GM18907 (cell line): ENCODE data around the gene THADA.

Experiments used
- ATAC-seq: cut with Tn5 transposase; IDR thresholded peaks from one replicate; pipeline ENCODE4 v1.9.1; 2021; ENCODE audit warnings: mild to moderate bottlenecking, moderate library complexity; ENCODE audit not compliant: unreplicated experiment

The THADA gene

GRCh38 chr2:43329637-43330036 lies 266.2 kb downstream of the THADA start:
- ATAC-seq = no peak

- ATAC-seq = no peak
Measured at GRCh38 chr2:43328832-43329231, 267.0 kb downstream of the THADA start.

- no peak for ATAC-seq
Measured at GRCh38 chr2:43328133-43328532, 267.7 kb downstream of the THADA start.

- no peak for ATAC-seq
Measured at GRCh38 chr2:43327119-43327518, 268.7 kb downstream of the THADA start.

- ATAC-seq = no peak
Measured at GRCh38 chr2:43326101-43326825, 269.6 kb downstream of the THADA start.

- no peak for ATAC-seq
Measured at GRCh38 chr2:43325107-43325811, 270.6 kb downstream of the THADA start.

- no peak for ATAC-seq
Measured at GRCh38 chr2:43324259-43325106, 271.4 kb downstream of the THADA start.

- no peak for ATAC-seq
Measured at GRCh38 chr2:43323857-43324256, 272.0 kb downstream of the THADA start.

- ATAC-seq = no peak
Measured at GRCh38 chr2:43321446-43321845, 274.4 kb downstream of the THADA start.

GRCh38 chr2:43319541-43319940 lies 276.3 kb downstream of the THADA start:
- no peak for ATAC-seq

GRCh38 chr2:43318791-43319190 lies 277.0 kb downstream of the THADA start:
- no peak for ATAC-seq

GRCh38 chr2:43317680-43318079 lies 278.2 kb downstream of the THADA start:
- ATAC-seq = no peak

- ATAC-seq = no peak
Measured at GRCh38 chr2:43317194-43317593, 278.6 kb downstream of the THADA start.

- no peak for ATAC-seq
Measured at GRCh38 chr2:43315482-43315881, 280.4 kb downstream of the THADA start.

- no peak for ATAC-seq
Measured at GRCh38 chr2:43314299-43314927, 281.4 kb downstream of the THADA start.

GRCh38 chr2:43313642-43314017 lies 282.2 kb downstream of the THADA start:
- ATAC-seq = no peak

- no peak for ATAC-seq
Measured at GRCh38 chr2:43312755-43313641, 282.8 kb downstream of the THADA start.

- ATAC-seq = no peak
Measured at GRCh38 chr2:43311276-43311675, 284.6 kb downstream of the THADA start.

GRCh38 chr2:43309935-43310334 lies 285.9 kb downstream of the THADA start:
- no peak for ATAC-seq

- ATAC-seq = no peak
Measured at GRCh38 chr2:43307973-43308372, 287.9 kb downstream of the THADA start.
